ENCODE results near the gene DCLK1.
"Not testable (repeated sequence)": the region's sequence is repeated elsewhere in the genome, so short reads cannot be mapped to it uniquely, and the experiment has no call there.

DCLK1 gene

GRCh38 chr13:36130552-36131221 lies 495 bp downstream of the DCLK1 start:
- DNase-seq, result no peak

- no peak for DNase-seq
Observed at GRCh38 chr13:36130193-36130551, 1.0 kb downstream of the DCLK1 start.

GRCh38 chr13:36129539-36129938 lies 1.6 kb downstream of the DCLK1 start:
- DNase-seq, result no peak

GRCh38 chr13:36126491-36126890 lies 4.7 kb downstream of the DCLK1 start:
- DNase-seq, result no peak

- no peak for DNase-seq
Observed at GRCh38 chr13:36125841-36126240, 5.3 kb downstream of the DCLK1 start.

- DNase-seq, result no peak
Observed at GRCh38 chr13:36124236-36124822, 6.9 kb downstream of the DCLK1 start.

GRCh38 chr13:36115306-36115705 lies 15.9 kb downstream of the DCLK1 start:
- DNase-seq, result no peak

- no peak for DNase-seq
Observed at GRCh38 chr13:36114233-36114632, 16.9 kb downstream of the DCLK1 start.

GRCh38 chr13:36108954-36109353 lies 22.2 kb downstream of the DCLK1 start:
- no peak for DNase-seq

- no peak for DNase-seq
Observed at GRCh38 chr13:36108342-36108741, 22.8 kb downstream of the DCLK1 start.

GRCh38 chr13:36107521-36107920 lies 23.7 kb downstream of the DCLK1 start:
- no peak for DNase-seq

GRCh38 chr13:36105726-36106125 lies 25.5 kb downstream of the DCLK1 start:
- no peak for DNase-seq

- DNase-seq, result no peak
Observed at GRCh38 chr13:36102721-36103120, 28.5 kb downstream of the DCLK1 start.

GRCh38 chr13:36101907-36102306 lies 29.3 kb downstream of the DCLK1 start:
- not testable (repeated sequence) for DNase-seq

GRCh38 chr13:36101157-36101556 lies 30.0 kb downstream of the DCLK1 start:
- no peak for DNase-seq

- DNase-seq, result no peak
Observed at GRCh38 chr13:36098080-36098479, 33.1 kb downstream of the DCLK1 start.

- DNase-seq, result no peak
Observed at GRCh38 chr13:36096461-36097416, 34.4 kb downstream of the DCLK1 start.

GRCh38 chr13:36094478-36094877 lies 36.7 kb downstream of the DCLK1 start:
- no peak for DNase-seq

- DNase-seq, result no peak
Observed at GRCh38 chr13:36090592-36090991, 40.6 kb downstream of the DCLK1 start.

- no peak for DNase-seq
Observed at GRCh38 chr13:36089130-36089647, 42.0 kb downstream of the DCLK1 start.

GRCh38 chr13:36088463-36088862 lies 42.7 kb downstream of the DCLK1 start:
- no peak for DNase-seq

GRCh38 chr13:36088001-36088400 lies 43.2 kb downstream of the DCLK1 start:
- DNase-seq, result no peak

- no peak for DNase-seq
Observed at GRCh38 chr13:36086117-36086516, 45.1 kb downstream of the DCLK1 start.

GRCh38 chr13:36084131-36084530 lies 47.1 kb downstream of the DCLK1 start:
- no peak for DNase-seq
